Measurements from ENCODE around the gene ST6GAL1. TPM values are rescaled to one million over a fixed set of nuclear protein-coding genes. Genes with fewer than 3 reads are reported as not detected.

ST6GAL1 gene
- total and polyA plus RNA-seq, 7 donors: 5.4 to 60.5 (median 10.0) TPM

DNA sequence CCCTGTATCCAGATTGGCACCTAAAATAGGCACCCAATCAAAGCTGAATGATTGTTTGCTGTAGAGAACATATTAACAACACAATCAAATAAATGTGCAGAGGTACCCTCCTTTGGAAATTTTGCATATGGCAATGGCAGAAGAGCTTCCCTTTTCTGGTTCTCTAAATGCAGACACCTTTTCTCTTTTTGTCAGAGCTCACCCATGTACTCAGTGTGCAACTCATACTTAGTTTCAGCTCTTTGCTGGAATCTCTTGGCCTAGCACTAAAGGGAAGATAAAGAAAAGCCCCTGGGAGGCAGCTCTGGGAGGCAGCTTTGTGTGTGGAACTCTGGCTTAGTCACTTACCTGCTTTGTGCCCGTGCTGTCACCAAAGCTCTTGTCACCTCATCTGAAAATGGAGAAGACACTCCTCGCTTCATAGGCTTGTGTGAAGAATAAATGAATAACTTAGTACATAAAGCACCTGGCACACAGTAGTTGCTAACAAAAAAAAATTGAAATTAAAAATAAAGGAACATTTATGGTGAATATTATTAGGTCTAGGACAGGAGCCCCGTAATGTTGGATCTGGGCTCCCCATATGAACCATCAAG, 28.8 kb downstream of the ST6GAL1 start:
- 92 to 93% methylated on average over 3 of the region's 3 CpGs for WGBS, 2 donors
- Histone ChIP-seq H3K9me3 (no peaks in the 10 kb centered on the region), H3K36me3 (no peaks in the 10 kb centered on the region), H3K4me3 (no peak overlapping the region), H3K27ac (no peak overlapping the region), H3K27me3 (no peaks in the 10 kb centered on the region), H3K4me1 (no peaks in the 10 kb centered on the region)
- TF ChIP-seq, protein P1, sequence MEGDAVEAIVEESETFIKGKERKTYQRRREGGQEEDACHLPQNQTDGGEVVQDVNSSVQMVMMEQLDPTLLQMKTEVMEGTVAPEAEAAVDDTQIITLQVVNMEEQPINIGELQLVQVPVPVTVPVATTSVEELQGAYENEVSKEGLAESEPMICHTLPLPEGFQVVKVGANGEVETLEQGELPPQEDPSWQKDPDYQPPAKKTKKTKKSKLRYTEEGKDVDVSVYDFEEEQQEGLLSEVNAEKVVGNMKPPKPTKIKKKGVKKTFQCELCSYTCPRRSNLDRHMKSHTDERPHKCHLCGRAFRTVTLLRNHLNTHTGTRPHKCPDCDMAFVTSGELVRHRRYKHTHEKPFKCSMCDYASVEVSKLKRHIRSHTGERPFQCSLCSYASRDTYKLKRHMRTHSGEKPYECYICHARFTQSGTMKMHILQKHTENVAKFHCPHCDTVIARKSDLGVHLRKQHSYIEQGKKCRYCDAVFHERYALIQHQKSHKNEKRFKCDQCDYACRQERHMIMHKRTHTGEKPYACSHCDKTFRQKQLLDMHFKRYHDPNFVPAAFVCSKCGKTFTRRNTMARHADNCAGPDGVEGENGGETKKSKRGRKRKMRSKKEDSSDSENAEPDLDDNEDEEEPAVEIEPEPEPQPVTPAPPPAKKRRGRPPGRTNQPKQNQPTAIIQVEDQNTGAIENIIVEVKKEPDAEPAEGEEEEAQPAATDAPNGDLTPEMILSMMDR (IDR thresholded peaks at IDR 0.05): no peak
- no peak for TF ChIP-seq POLR2AphosphoS5 (IDR thresholded peaks at IDR 0.05)
- no peak for TF ChIP-seq POLR2A (IDR thresholded peaks at IDR 0.05)
- no peak for TF ChIP-seq EP300 (IDR thresholded peaks at IDR 0.05)
- intact Hi-C loops (cut with DNase I): no loop called here
- DNase-seq: no peak

DNA sequence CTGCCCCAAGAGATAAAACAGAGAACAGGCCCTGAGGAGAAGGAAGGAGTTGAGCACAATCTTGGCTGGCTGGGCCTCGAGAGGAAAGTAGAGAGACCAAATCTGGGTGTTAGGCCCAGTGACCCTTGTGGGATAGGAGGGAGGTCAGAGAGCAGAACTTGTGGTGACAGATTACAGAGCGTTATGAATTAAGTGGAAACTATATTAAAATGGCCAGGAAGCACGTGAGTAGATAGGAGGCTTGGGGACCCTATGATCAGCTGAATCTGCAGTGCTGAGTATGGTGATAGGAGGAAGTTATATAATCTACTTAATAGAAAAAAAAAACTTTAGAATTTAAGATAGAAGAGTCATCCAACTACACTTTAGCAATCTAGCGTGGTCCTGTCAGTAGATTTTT, 30.0 kb downstream of the ST6GAL1 start:
- Histone ChIP-seq H3K4me3 (no peak overlapping the region), H3K4me1 (no peaks in the 10 kb centered on the region)
- no peak for DNase-seq

DNA sequence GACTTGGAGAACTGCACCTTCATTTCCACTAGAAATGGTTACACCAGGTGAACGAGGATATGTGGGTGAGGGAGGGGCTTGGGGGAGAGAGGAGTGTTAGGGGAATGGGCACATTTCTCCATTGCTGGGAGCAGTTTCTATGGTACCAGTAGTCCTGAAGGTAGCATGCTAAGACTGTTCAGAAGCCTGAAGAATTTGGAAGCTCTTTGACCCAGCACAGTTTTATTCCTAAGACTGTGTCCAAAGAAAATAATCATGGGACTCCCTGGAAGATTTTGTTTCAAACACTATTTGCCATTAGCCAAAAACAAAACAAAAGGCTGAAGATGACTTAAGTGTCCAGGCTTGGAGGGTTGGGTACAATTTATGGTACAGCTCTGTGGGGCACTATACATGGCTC, 32.1 kb downstream of the ST6GAL1 start:
- no peaks in the 10 kb centered on the region for H3K27me3 ChIP-seq
- no peak for TF ChIP-seq POLR2A (IDR thresholded peaks at IDR 0.05)
- TF ChIP-seq, protein P1 (IDR thresholded peaks at IDR 0.05): no peak
- TF ChIP-seq EP300 (IDR thresholded peaks at IDR 0.05): no peak
- no peak for TF ChIP-seq POLR2AphosphoS5 (IDR thresholded peaks at IDR 0.05)
- H3K27ac ChIP-seq: no peak overlapping the region
- H3K4me3 ChIP-seq: no peak overlapping the region
- H3K9me3 ChIP-seq: no peaks in the 10 kb centered on the region
- no peaks in the 10 kb centered on the region for H3K36me3 ChIP-seq
- no peaks in the 10 kb centered on the region for H3K4me1 ChIP-seq
- intact Hi-C loops (cut with DNase I): no loop called here
- 88 to 91% methylated on average over 1 of the region's 1 CpG for WGBS, 2 donors
- no peak for DNase-seq

More for the DNA sequence above, 30.0 kb downstream of the ST6GAL1 start:
- no peaks in the 10 kb centered on the region for H3K9me3 ChIP-seq
- TF ChIP-seq POLR2A (IDR thresholded peaks at IDR 0.05) (no peak), POLR2AphosphoS5 (IDR thresholded peaks at IDR 0.05) (no peak)
- H3K27me3 ChIP-seq: no peaks in the 10 kb centered on the region
- WGBS, 2 donors: 76 to 93% methylated on average over 4 of the region's 4 CpGs
- H3K36me3 ChIP-seq: no peaks in the 10 kb centered on the region
- H3K27ac ChIP-seq: no peak overlapping the region
- intact Hi-C loops (cut with DNase I): no loop called here

DNA sequence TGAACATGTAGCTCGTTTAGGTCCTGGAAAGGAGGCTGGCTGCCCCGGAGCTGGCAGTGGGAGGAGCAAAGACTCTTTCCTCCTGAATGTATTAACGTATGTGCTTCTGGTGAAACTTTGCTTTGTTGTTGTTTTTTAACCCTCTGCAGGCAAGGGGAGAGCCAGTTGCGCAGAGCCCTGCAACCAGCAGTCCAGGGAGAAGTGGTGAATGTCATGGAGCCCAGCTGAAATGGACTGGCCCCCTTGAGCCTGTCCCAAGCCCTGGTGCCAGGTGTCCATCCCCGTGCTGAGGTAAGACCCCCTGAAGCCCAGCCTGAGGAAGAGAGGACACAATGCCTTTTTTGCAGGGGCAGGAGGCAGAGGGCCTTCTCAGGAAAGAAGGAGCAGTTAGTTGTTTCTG, 33.3 kb downstream of the ST6GAL1 start:
- intact Hi-C loops (cut with DNase I): no loop called here
- Histone ChIP-seq H3K27me3 (no peaks in the 10 kb centered on the region), H3K27ac (peak overlapping the region in 1 of 4 donors; percentile 20), H3K9me3 (no peaks in the 10 kb centered on the region), H3K4me1 (no peaks in the 10 kb centered on the region), H3K36me3 (no peaks in the 10 kb centered on the region), H3K4me3 (no peak overlapping the region)
- 80 to 84% methylated on average over 5 of the region's 5 CpGs for WGBS, 2 donors
- TF ChIP-seq, protein P1 (IDR thresholded peaks at IDR 0.05): no peak
- TF ChIP-seq POLR2AphosphoS5 (IDR thresholded peaks at IDR 0.05) (no peak), EP300 (IDR thresholded peaks at IDR 0.05) (no peak), POLR2A (IDR thresholded peaks at IDR 0.05) (no peak)
- DNase-seq: no peak

DNA sequence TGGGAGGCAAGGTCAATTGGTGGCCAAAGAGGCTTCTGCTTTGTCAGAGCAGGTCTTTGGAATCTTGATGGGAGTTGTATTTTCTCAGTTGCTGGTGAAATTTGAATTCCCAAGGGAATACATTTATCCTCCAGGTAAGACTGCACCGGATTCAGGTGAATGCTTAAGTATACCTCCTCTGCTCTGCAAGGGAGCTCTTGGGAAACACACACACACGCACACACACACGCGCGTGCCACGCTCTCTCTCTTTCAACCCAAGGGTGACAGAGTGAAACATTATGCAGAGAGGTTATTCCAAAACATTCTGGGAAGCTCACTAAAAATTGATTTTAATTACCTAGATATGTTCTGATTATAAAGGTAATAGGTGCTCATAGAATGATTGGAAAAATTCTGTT, 33.7 kb downstream of the ST6GAL1 start:
- WGBS, 2 donors: 96% methylated on average over 6 of the region's 6 CpGs
- DNase-seq: no peak
- Histone ChIP-seq H3K4me3 (no peak overlapping the region), H3K4me1 (no peaks in the 10 kb centered on the region), H3K27ac (peak overlapping the region in 1 of 4 donors; percentile 20), H3K9me3 (no peaks in the 10 kb centered on the region), H3K27me3 (no peaks in the 10 kb centered on the region), H3K36me3 (no peaks in the 10 kb centered on the region)
- intact Hi-C loops (cut with DNase I): no loop called here
- no peak for TF ChIP-seq EP300 (IDR thresholded peaks at IDR 0.05)
- TF ChIP-seq, protein P1 (IDR thresholded peaks at IDR 0.05): no peak
- TF ChIP-seq POLR2A (IDR thresholded peaks at IDR 0.05): no peak
- TF ChIP-seq POLR2AphosphoS5 (IDR thresholded peaks at IDR 0.05): no peak
